K562 (cell line): ENCODE data around the gene SMYD2. TPM values are rescaled to one million over a fixed set of nuclear protein-coding genes. Genes with fewer than 3 reads are reported as not detected.

Experiments
- ATAC-seq: fragments of 200-7000 bp; cut with Tn5 transposase; 3 replicates; pipeline ENCODE4 v1.9.1; 2020; ENCODE audit warnings: moderate library complexity
- BruUV-seq: library from RNA; stranded (reverse); fragments of 400-500 nt; replicated peaks from 2 replicates; lab custom pipeline; 2021; lab: Mats Ljungman, UMichigan
- CTCF ChIA-PET: fragments of 300-600 bp; formaldehyde crosslinking; extraction: SDS; loops from one replicate; lab custom pipeline; 2021; ENCODE audit warnings: low intra/inter-chr PET ratio; lab: Yijun Ruan, JAX
- POLR2A ChIA-PET: fragments of 300-600, 350-650 bp; sonication (Branson Sonifier 250); formaldehyde crosslinking; extraction: SDS; loops from one replicate; lab custom pipeline; 2021; ENCODE audit warnings: antibody characterized with exemption, inconsistent platforms; lab: Yijun Ruan, JAX
- DNase-seq, 4 experiments: peaks; one replicate each; pipeline versions ENCODE4 v3.0.0 to v3.0.0-alpha.2; 2011 to 2018; ENCODE audit warnings: low spot score in 3 of 4, mixed read lengths in 3 of 4; ENCODE audit errors: extremely low read depth in 1 of 4
- FAIRE-seq: peaks from 2 replicates; lab custom pipeline; 2011; peaks lifted over from hg19 to GRCh38; lab: Jason Lieb, UNC
- H2AFZ ChIP-seq: 2 replicates; pipeline ENCODE4 v1.6.0; 2011; ENCODE audit warnings: low read depth, low read length, control low read depth, inconsistent platforms
- H3K27ac ChIP-seq: fragments of 200-600 bp; 3 replicates; pipeline ENCODE4 v1.8.0; 2011; ENCODE audit warnings: low read depth, mild to moderate bottlenecking, control low read depth, inconsistent platforms, low read length, moderate library complexity, mixed read lengths; ENCODE audit errors: extremely low read depth
- H3K27me3 ChIP-seq, 2 experiments: fragments of 300-600 bp in 1 of 2; 2 replicates in 1 of 2; 3 replicates in 1 of 2; pipeline versions ENCODE4 v1.6.0 to v1.8.0; 2011; ENCODE audit warnings: inconsistent platforms in 2 of 2, low read length in 2 of 2, mild to moderate bottlenecking in 1 of 2, mixed read lengths in 1 of 2, moderate library complexity in 1 of 2; ENCODE audit not compliant: control insufficient read depth in 2 of 2, insufficient read depth in 2 of 2
- H3K36me3 ChIP-seq: fragments of 300-600 bp; 3 replicates; pipeline ENCODE4 v1.8.0; 2011; ENCODE audit warnings: mild to moderate bottlenecking, low read length, inconsistent platforms; ENCODE audit not compliant: control insufficient read depth, insufficient read depth
- H3K4me1 ChIP-seq, 2 experiments: fragments of 200-600 bp in 1 of 2; replicated peaks in 1 of 2; 2 replicates in 1 of 2; 3 replicates in 1 of 2; pipeline versions ENCODE4 v1.5.1 to v1.8.0; 2011; ENCODE audit warnings: inconsistent platforms in 2 of 2, low read length in 2 of 2, mild to moderate bottlenecking in 1 of 2, mixed read lengths in 1 of 2, moderate library complexity in 1 of 2; ENCODE audit not compliant: control insufficient read depth in 2 of 2, insufficient read depth in 2 of 2
- H3K4me2 ChIP-seq: 2 replicates; pipeline ENCODE4 v1.6.1; 2011; ENCODE audit warnings: low read length, control low read depth, inconsistent platforms, mixed read lengths; ENCODE audit not compliant: insufficient read depth
- H3K4me3 ChIP-seq: fragments of 200-600 bp; sonication (generic), shearing (Covaris generic); 2 replicates; pipeline ENCODE4 v1.5.1; 2016; ENCODE audit warnings: control low read depth, inconsistent platforms
- H3K79me2 ChIP-seq: fragments of 200-600 bp; 3 replicates; pipeline ENCODE4 v1.8.0; 2011; ENCODE audit warnings: low read length, inconsistent platforms; ENCODE audit not compliant: control insufficient read depth, insufficient read depth
- H3K9ac ChIP-seq, 2 experiments: 2 replicates each; pipeline versions ENCODE4 v1.6.0 to v1.6.1; 2011; ENCODE audit warnings: low read depth in 2 of 2, low read length in 2 of 2, control low read depth in 1 of 2, inconsistent platforms in 1 of 2, mild to moderate bottlenecking in 1 of 2, mixed read lengths in 1 of 2; ENCODE audit not compliant: insufficient read depth in 1 of 2
- H3K9me1 ChIP-seq: one replicate; pipeline ENCODE4 v1.6.0; 2011; ENCODE audit warnings: inconsistent platforms, mild to moderate bottlenecking, low read length, moderate library complexity; ENCODE audit not compliant: control insufficient read depth, insufficient read depth
- H3K9me3 ChIP-seq: replicated peaks from 2 replicates; pipeline ENCODE4 v1.5.1; 2011; ENCODE audit warnings: low read depth, low read length, inconsistent platforms; ENCODE audit not compliant: control insufficient read depth, insufficient read depth
- H4K20me1 ChIP-seq: replicated peaks from 2 replicates; pipeline ENCODE4 v1.6.1; 2011; ENCODE audit warnings: low read length, inconsistent platforms, mixed read lengths; ENCODE audit not compliant: control insufficient read depth, insufficient read depth
- BCOR ChIP-seq: fragments of 450-650 bp; IDR thresholded peaks from 2 replicates; pipeline ENCODE4 v1.6.1; 2016
- FOXK1 ChIP-seq: sonication (generic); formaldehyde crosslinking; IDR thresholded peaks from 2 replicates; pipeline ENCODE4 v1.8.0; 2022; ENCODE audit warnings: missing genetic modification reagents, mild to moderate bottlenecking, borderline replicate concordance
- KDM1A ChIP-seq, 2 experiments: fragments of 450-650 bp; IDR thresholded peaks; 2 replicates each; pipeline ENCODE4 v1.6.1; 2016; ENCODE audit warnings: mild to moderate bottlenecking in 2 of 2
- RBM25 ChIP-seq: fragments of 200-400 bp; formaldehyde crosslinking; IDR thresholded peaks from 2 replicates; pipeline ENCODE4 v1.6.1; 2018; ENCODE audit warnings: low read length, low read depth, moderate library complexity; ENCODE audit not compliant: severe bottlenecking
- TBP ChIP-seq: optimal IDR thresholded peaks from 2 replicates; pipeline ENCODE3; 2011; ENCODE audit warnings: low read depth, low read length, improper control_type of control experiment
- ZKSCAN1 ChIP-seq: fragments of 150-350 bp; IDR thresholded peaks from 2 replicates; pipeline ENCODE4 v1.6.1; 2016; ENCODE audit warnings: low read depth, low read length
- ZNF121 ChIP-seq: sonication (generic); formaldehyde crosslinking; conservative IDR thresholded peaks from 2 replicates; pipeline ENCODE4 v1.8.0; 2022; ENCODE audit warnings: missing genetic modification reagents
- WGBS: fragments of 100-300 bp; shearing (Covaris generic); methylation state at CpG from one replicate; pipeline ENCODE4 v1.1.6; 2016; ENCODE audit warnings: low coverage, mixed read lengths; ENCODE audit not compliant: insufficient coverage; ENCODE audit errors: missing lambda C conversion rate; 5-methylcytosine and 5-hydroxymethylcytosine counted together
- in situ Hi-C: fragments of 300-500 bp; cut with MboI; formaldehyde crosslinking; loops from 4 replicates; pipeline ENCODE4 v1.15.0; 2018; ENCODE audit warnings: inconsistent platforms, mixed read lengths
- intact Hi-C: fragments of 100-400 bp; cut with micrococcal nuclease; formaldehyde crosslinking; loops from 2 replicates; pipeline ENCODE4 v1.14.2; 2022
- polyA plus RNA-seq, 8 experiments: library from polyadenylated mRNA; depleted of rRNA in 4 of 8; stranded (reverse) in 5 of 8; unstranded in 3 of 8; fragments of >200 nt; fragmentation: Nextera tagmentation in 2 of 8; fragmentation: Illumina TruSeq in 1 of 8; extraction: Ambion mirVana in 2 of 8; extraction: Trizol in 1 of 8; gene quantifications; 2 replicates each; pipeline versions ENCODE4 v1.2.1 to v1.2.3, GENCODE V29; 2011 to 2014; ENCODE audit warnings: inconsistent platforms in 1 of 8, missing spikeins in 1 of 8
- total RNA-seq, 7 experiments: library from RNA; depleted of rRNA in 6 of 7; stranded (reverse); fragments of >200 nt in 6 of 7; fragmentation: Illumina TruSeq in 2 of 7; extraction: Trizol in 2 of 7; gene quantifications; 2 replicates each; pipeline versions ENCODE4 v1.2.1 to v1.2.3, GENCODE V29; 2011 to 2021; ENCODE audit warnings: low replicate concordance in 1 of 7

The SMYD2 gene
- total and polyA plus RNA-seq, 9 of the 15 experiments (the other 6 are each of a cell fraction or from before 2014, with no cell fraction given): 13.8 to 81.3 (median 39.9) TPM

DNA sequence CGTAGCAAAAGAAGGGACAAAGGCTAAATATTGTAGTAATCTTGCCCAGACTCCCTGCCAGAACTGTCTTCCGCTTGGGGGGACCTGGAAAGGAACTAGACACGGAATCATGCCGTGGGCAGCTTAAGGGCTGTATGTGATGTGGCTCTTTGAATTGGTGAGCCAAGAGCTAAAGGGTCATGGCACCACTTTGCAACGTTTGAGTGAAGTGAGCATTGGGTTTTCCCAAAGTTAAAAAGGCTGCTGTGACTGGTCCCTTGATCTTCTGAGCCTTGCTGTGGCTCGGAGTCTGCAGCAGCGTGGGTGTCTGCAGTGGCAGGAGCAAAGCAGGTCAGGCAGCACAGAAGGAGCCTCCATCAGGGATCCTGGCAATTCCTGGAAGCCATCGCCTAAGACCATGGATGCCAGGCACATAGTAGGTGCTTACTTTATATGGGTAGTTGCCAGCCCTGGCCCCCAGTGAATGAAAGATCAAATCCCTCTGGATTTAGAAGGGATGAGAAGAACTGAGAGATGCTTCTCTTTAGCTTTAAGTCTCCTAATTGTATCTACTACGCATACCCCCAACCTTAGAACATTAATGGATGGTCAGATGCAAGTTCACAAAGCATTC is 1.8 kb downstream of the SMYD2 start:
- peaks cover 14 to 18% of the 10 kb centered on the region in 2 experiments for H3K4me1 ChIP-seq
- no peak for FAIRE-seq

DNA sequence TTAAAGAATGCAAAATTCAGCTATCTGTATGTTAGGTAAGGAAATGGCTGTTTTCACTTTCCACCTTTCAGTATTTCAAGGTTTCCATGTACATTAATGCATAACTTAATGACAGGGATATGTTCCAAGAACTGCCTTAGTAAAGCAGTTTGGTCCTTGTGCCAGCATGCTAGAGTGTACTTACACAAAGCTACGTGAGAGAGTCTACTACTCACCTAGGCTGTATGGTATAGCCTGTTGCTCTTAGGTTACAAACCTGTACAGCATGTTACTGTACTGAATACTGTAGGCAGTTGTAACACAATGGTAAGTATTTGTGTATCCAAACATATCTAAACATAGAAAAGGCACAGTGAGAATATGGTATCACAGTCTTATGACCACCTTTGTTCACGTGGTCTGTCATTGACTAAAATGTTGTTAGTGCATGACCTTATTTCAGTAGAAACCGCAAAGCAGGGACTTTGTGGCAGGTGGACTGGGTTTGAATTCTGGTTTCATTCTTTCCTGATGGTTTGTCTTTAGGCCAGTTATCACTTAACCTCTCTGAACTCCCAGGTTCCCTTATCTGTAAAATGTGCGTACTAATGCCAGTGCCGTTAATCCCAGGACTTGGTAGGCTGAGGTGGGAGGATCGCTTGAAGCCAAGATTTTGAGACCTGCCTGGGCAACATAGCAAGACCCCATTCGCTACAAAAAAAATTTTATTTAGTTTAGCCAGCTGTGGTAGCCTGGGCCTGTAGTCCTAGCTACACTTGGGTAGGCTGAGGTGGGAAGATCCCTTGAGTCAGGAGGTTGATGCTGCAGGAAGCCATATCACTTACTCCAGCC is 4.9 kb downstream of the SMYD2 start:
- ChIA-PET CTCF (no interaction called here), POLR2A (interaction anchor here (0.6 kb wide), 1 partner anchor 33 kb away, joined by 5 read pairs; no protein-coding TSS in a partner anchor)
- intact Hi-C loops (no loop called here), in situ Hi-C loops (no loop called here)
- Histone ChIP-seq H3K9me3 (no peaks in the 10 kb centered on the region), H3K9ac (no peak overlapping the region), H3K9me1 (no peaks in the 10 kb centered on the region), H3K27me3 (no peaks in the 10 kb centered on the region), H3K27ac (no peak overlapping the region), H2AFZ (no peak overlapping the region), H4K20me1 (no peaks in the 10 kb centered on the region), H3K36me3 (peaks cover 3% of the 10 kb centered on the region; the same call in 1 of the 3 replicates), H3K79me2 (peaks cover 52% of the 10 kb centered on the region), H3K4me2 (no peak overlapping the region), H3K4me1 (peaks cover 8 to 13% of the 10 kb centered on the region in 2 experiments), H3K4me3 (no peak overlapping the region)
- FAIRE-seq (no peak), ATAC-seq (no peak), DNase-seq (no peak)
- BruUV-seq: no TSS peak
- TF ChIP-seq ZNF121 (CRISPR knock-in tag): peak; percentile 92
- TF ChIP-seq FOXK1 (CRISPR knock-in tag): no peak
- peak; percentile 56 for TF ChIP-seq RBM25
- 0 out of 2 replicates have a peak, but pooled peaks have one; percentile 45 for TF ChIP-seq BCOR
- TF ChIP-seq KDM1A (IDR thresholded peaks at IDR 0.05): 0 out of 4 replicates have a peak, but pooled peaks of 1 of the 2 experiments have one; percentile 28
- 72% methylated on average over 7 of the region's 7 CpGs for WGBS

More for the DNA sequence above, 1.8 kb downstream of the SMYD2 start:
- ChIA-PET CTCF (interaction anchor here (0.7 kb wide), 1 partner anchor 46 kb away, joined by 3 read pairs; no protein-coding TSS in a partner anchor), POLR2A (interaction anchor here (2.0 kb wide), 1 partner anchor 9 kb away, joined by 5 read pairs; no protein-coding TSS in a partner anchor)
- Histone ChIP-seq H3K4me2 (peak overlapping the region; percentile 95), H4K20me1 (no peaks in the 10 kb centered on the region), H3K27me3 (no peaks in the 10 kb centered on the region), H2AFZ (peak overlapping the region; percentile 93), H3K9me3 (no peaks in the 10 kb centered on the region), H3K9me1 (no peaks in the 10 kb centered on the region), H3K79me2 (peaks cover 47% of the 10 kb centered on the region), H3K27ac (no peak overlapping the region), H3K9ac (peak overlapping the region; percentile 77 to 78), H3K36me3 (no peaks in the 10 kb centered on the region), H3K4me3 (peak overlapping the region; percentile 81)
- in situ Hi-C loops: no loop called here
- DNase-seq: peak in 1 of 4 experiments; percentile 20
- 58% methylated on average over 9 of the region's 9 CpGs for WGBS
- intact Hi-C loops: loop anchor here (5.0 kb wide), 1 partner anchor 1285 kb away; the partner anchor contains the start of gene KCTD3
- no TSS peak for BruUV-seq
- no peak for ATAC-seq
- TF ChIP-seq ZKSCAN1 (peak; percentile 95), TBP (no peak)
